Dermis blood vessel endothelial cell (primary cell): ENCODE results near the gene ARHGAP42. TPM values are rescaled to one million over a fixed set of nuclear protein-coding genes. Genes with fewer than 3 reads are reported as not detected.

Source experiments
- DNase-seq: peaks from one replicate; pipeline ENCODE4 v3.0.0; 2010
- total RNA-seq: library from RNA; depleted of rRNA; stranded (reverse); fragments of >200 nt; gene quantifications from 2 replicates; pipeline ENCODE4 v1.2.3, GENCODE V29; 2014

The ARHGAP42 gene
- total RNA-seq, 1 donor from 2014 or later, result 6.0 TPM

DNA sequence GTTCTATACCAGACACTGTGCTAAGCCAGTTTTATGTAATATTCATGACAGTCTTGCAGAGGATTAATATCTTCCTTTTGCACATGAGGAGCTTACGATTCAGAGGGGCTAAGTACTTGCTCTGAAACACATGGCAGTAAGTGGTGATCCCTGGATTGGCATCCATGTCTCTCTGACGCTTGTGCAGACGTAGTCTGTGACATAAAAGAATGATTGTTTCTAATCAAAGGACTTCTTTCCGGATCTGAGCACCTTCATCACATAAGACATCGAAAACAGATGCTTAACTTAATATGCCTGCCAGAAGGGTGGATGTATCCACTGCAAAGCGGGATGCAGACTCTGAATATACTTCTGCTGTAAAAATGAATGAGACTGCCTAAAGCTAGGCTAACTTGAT lies 74.8 kb downstream of the ARHGAP42 start:
- DNase-seq, result no peak

GRCh38 chr11:100766764-100767163 lies 79.7 kb downstream of the ARHGAP42 start:
- DNase-seq, result no peak

DNA sequence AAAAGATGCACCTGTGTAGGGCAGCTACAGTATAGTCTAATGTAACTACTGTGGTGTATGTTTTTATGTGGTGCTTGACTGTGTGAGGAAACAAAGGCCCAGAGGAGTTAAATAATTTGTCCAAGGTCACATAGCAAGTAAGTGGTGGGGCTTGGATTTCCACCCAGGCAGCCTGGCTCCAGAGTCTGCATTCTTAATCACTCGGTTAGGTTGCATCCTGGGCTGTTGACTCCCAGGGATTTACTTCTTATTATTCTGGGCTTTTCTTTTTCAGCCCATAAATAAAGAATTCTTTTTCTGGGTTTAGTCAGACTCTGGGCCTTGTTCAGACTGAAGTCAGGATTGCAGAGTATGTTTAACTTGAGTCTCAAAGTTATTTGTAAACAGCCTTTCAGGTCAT lies 82.1 kb downstream of the ARHGAP42 start:
- no peak for DNase-seq

DNA sequence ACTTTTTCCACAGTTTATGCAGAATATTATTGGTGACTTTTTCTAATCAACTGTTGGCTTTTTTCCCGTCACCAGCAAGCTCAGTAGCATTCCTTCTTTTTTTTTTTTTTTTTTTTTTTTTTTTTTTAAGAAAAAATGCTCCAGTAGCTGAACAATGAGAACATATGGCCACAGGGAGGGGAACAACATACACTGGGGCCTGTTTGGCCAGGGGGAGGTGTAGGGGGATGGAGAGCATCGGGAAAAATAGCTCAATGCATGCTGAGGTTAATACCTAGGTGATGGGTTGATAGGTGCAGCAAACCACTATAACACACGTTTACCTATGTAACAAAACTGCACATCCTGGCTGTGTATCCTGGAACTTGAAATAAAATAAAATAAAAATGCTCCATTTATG lies 82.5 kb downstream of the ARHGAP42 start:
- no peak for DNase-seq

- no peak for DNase-seq
Observed at GRCh38 chr11:100774132-100774531, 87.0 kb downstream of the ARHGAP42 start.

DNA sequence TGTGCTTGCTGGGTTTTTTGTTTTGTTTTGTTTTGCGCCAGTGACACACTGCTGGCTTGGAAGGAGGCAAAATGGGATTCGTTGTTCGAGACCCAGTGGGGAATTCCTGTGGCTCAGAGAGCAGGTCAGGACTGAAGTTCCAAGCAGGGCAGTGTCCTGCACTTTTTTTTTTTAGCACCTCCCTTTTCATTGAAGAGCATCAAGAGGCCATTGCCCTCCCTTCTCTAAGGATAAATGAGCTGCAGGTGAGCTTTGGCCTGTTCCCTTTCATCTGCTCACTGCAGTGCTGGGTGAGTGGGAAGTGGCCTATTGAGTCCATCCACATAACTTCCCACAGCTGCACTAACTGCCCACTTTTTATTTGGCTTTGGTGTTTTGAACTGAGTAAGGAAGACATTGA lies 87.8 kb downstream of the ARHGAP42 start:
- DNase-seq, result no peak

GRCh38 chr11:100776212-100776896 lies 89.3 kb downstream of the ARHGAP42 start:
- peak; percentile 12 for DNase-seq

- DNase-seq, result no peak
Observed at GRCh38 chr11:100777103-100777502, 90.0 kb downstream of the ARHGAP42 start.

DNA sequence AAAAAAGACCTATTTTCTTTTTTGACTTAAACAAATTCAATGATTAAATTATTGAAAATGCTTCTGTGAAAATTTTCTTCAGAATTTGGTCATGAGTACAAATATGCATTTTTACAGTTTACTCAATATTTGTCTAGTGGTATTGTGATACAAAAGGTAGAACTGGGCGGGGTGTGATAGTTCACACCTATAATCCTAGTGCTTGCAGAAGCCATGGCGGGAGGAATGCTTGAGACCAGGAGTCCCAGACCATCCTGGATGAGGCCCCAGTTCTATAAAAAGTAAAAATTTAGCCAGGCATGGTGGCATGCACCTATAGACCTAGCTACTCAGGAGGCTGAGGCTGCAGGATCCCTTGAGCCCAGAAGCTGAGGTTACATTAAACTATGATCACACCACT lies 90.6 kb downstream of the ARHGAP42 start:
- no peak for DNase-seq

- no peak for DNase-seq
Observed at GRCh38 chr11:100778166-100778785, 91.2 kb downstream of the ARHGAP42 start.

- DNase-seq, result no peak
Observed at GRCh38 chr11:100780470-100780869, 93.4 kb downstream of the ARHGAP42 start.

- no peak for DNase-seq
Observed at GRCh38 chr11:100785148-100785983, 98.3 kb downstream of the ARHGAP42 start.

DNA sequence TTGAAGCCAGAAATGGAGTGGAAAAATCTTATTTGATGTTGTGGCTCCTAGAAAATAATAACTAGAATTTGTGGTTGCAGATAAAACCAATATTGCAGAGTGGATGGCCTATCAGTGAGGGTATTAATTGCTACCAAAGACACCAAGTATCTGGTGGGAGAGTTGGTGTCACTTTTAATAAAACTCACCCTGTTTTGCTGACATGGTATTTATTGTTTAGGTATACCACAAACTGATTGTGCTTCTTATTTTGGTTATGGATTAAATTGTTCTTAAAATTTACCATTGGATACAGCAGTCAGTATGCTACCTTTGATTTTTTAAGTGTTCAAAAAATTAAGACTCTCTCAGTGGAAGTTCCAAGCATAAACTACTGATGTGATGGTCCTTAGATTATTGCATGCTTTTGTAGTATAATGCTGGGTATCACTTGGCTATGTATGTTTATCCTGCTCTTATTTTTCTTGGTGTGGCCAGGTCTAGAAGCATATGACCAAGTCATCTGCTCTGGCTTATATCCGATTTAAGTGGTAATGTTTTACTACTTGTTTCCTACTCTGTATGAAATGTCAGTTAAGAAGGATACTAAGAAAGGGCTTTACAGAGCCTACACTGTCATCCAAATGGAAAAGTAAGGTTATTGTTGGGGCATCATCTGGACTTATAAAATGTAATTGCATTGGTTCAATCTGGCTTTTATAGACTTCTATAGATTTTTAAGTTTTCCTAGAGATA lies 101.6 kb downstream of the ARHGAP42 start:
- no peak for DNase-seq

DNA sequence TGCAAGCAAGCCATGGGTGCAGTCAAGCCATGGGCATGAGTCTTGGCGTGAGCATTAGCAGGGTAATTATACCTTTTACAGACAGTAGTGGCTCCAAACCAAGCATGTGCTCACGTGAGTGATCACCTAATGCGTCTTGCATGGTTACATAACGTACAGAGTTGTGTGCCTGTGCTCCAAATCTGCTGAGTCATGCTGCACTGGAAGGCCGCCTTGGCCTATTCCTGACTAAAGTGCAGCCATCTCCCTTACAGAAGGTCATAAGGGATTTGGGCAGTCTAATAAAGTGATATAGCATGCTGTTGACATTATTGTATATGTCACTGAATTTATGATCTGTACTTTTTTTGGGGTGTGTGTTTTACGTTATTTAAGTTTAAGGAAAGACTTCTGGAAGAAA lies 102.4 kb downstream of the ARHGAP42 start:
- no peak for DNase-seq

GRCh38 chr11:100790073-100790472 lies 103.0 kb downstream of the ARHGAP42 start:
- DNase-seq, result no peak

DNA sequence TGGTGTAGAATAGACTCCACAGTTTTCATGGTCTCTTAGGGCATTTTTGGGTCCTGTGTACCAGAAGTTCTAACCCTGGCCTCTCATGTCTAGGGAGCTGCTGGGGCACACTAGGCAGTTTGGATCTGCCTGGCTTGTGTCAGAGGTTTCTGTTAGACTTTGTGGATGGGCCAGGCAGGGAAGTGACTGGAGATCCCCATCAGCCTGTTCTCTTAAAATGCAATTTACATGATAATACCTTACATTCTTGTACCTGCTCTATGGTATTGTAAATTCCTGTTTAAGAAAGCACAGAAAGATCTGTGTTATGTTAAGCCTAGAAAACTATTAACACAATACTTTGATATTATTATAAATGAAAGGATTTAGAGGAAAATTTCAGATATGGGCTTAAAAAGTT lies 104.0 kb downstream of the ARHGAP42 start:
- no peak for DNase-seq

- DNase-seq, result peak; percentile 63
Observed at GRCh38 chr11:100791860-100792259, 104.8 kb downstream of the ARHGAP42 start.

DNA sequence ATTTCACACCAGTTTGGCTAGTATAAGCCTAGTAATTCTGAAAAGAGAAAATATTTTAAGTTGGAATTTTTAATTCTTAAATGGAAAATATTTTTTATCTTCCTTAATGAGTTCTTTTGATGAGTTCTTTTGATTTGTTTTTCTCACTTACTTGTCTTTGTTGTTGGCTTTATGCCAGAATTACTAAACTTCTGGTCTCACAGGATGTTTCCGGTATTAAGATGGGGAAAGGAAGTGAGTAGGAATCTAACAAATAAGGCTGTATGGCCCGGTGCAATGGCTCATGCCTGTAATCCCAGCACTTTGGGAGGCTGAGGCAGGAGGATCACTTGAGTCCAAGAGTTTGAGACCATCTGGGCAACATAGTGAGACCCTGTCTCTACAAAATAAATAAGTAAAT lies 106.4 kb downstream of the ARHGAP42 start:
- peak; percentile 68 for DNase-seq

DNA sequence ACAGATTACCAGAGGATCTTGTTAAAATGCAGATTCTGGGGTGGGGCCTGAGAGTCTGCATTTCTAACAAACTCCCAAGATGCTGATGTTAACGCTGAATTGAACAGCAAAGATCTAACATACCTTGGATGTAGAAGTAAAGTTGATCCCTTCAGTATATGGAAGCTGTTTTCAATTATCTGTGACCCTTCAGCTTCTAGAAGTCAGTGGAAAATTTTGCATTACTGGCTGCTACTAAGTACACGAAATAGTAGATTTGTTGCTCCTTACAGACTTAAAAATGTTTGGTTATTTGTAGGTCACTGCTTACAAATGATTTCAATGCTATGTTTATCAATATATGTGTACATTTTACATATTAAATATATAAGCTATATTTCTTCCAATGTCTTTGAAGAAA lies 107.4 kb downstream of the ARHGAP42 start:
- no peak for DNase-seq

DNA sequence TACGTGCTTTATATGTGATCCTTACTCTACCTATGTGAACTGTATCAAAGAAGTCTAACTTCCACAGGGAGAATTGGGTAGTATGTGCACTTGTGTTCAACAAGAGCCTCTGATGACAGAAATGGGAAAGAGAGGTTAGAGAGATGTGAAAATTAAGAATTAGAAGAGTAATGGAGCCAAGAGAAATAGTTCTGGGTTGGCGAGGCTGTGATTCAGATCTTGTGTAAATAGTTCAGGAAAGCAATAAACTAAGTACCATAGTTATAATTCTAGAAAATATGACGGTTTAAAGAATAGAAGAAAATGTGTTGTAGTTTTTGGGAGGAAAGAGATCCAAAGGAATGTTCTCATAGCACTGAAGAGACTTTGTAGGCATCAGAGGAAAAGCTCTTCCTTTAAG lies 112.4 kb downstream of the ARHGAP42 start:
- no peak for DNase-seq

- no peak for DNase-seq
Observed at GRCh38 chr11:100800202-100800601, 113.1 kb downstream of the ARHGAP42 start.

GRCh38 chr11:100801225-100801999 lies 114.3 kb downstream of the ARHGAP42 start:
- DNase-seq, result no peak
